ENCODE data around the gene ZNF552.

DNA sequence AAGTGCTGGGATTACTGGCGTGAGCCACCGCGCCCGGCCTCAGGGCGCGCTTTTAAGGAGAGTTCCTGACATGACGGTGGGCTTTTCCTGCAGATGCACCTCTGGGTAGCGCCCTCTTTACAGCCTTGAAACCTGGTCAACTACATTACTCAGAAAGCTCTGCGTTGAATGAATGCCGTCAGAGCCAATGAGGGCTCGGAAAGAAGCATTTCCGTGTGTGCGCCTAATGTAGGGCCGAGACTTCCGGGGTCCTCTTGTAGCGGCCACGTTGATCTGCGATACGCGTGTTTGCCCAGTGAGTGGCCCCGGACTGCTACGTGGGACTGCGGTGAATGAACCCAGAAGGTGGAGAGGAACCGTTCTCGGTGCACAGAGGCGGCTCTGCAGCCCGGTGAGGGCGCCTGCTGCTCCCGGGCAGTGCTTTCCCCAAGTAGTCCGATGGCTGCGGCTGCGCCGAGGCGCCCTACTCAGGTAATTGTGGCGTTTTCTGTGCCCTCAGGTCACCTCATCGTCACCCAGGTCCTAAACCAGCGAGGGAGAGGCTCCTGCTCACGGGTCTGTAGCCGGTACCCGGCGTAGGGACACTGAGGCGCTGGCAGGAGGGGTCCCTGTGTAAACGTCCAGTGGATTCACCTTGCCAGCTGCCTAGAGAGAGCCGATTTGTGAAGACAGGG lies 4.9 kb upstream of the ZNF552 start:
- TF ChIP-seq, protein P1, sequence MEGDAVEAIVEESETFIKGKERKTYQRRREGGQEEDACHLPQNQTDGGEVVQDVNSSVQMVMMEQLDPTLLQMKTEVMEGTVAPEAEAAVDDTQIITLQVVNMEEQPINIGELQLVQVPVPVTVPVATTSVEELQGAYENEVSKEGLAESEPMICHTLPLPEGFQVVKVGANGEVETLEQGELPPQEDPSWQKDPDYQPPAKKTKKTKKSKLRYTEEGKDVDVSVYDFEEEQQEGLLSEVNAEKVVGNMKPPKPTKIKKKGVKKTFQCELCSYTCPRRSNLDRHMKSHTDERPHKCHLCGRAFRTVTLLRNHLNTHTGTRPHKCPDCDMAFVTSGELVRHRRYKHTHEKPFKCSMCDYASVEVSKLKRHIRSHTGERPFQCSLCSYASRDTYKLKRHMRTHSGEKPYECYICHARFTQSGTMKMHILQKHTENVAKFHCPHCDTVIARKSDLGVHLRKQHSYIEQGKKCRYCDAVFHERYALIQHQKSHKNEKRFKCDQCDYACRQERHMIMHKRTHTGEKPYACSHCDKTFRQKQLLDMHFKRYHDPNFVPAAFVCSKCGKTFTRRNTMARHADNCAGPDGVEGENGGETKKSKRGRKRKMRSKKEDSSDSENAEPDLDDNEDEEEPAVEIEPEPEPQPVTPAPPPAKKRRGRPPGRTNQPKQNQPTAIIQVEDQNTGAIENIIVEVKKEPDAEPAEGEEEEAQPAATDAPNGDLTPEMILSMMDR (IDR thresholded peaks at IDR 0.05): peak in 4 of 12 donors; percentile 5 to 30 (median 22)
- peak in 1 of 2 donors; percentile 41 for TF ChIP-seq POLR2A (IDR thresholded peaks at IDR 0.05)

Data from heart left ventricle (tissue), 13 donors.